Cardiac fibroblast (primary cell): ENCODE measurements around the gene TMEM222.
A peak's percentile ranks its signal among the peaks of the same experiment; 100 is the strongest.

Experiments
- DNase-seq, 2 donors: peaks; one replicate each; pipeline versions ENCODE4 v3.0.0 to v3.0.0-alpha.2; 2010; ENCODE audit warnings: low read depth in 2 of 2
- H3K4me3 ChIP-seq, 2 donors: replicated peaks in 1 of 2; 1 replicate in 1 of 2; 2 replicates in 1 of 2; pipeline ENCODE4 v1.5.1; 2011; ENCODE audit warnings: low read depth in 2 of 2, low read length in 2 of 2, mild to moderate bottlenecking in 2 of 2, moderate library complexity in 1 of 2
- CTCF ChIP-seq: IDR thresholded peaks from one replicate; pipeline ENCODE4 v1.5.1; 2011; ENCODE audit warnings: low read depth, mild to moderate bottlenecking, low read length, inconsistent platforms

Gene TMEM222

GRCh38 chr1:27367160-27367650 is 45.2 kb downstream of the TMEM222 start:
- DNase-seq: no peak
- TF ChIP-seq CTCF: no peak
- H3K4me3 ChIP-seq: peak overlapping the region; percentile 73 to 78

- peak; percentile 29 for TF ChIP-seq CTCF
- DNase-seq: peak; percentile 47 to 57
Measured at GRCh38 chr1:27368869-27369582, 47.1 kb downstream of the TMEM222 start.

GRCh38 chr1:27372022-27372807 is 50.3 kb downstream of the TMEM222 start:
- no peak overlapping the region for H3K4me3 ChIP-seq
- TF ChIP-seq CTCF: no peak
- DNase-seq: peak in 1 of 2 donors; percentile 28

More at GRCh38 chr1:27368869-27369582, 47.1 kb downstream of the TMEM222 start:
- no peak overlapping the region for H3K4me3 ChIP-seq

- H3K4me3 ChIP-seq: no peak overlapping the region
- no peak for DNase-seq
- TF ChIP-seq CTCF: peak; percentile 36
Measured at GRCh38 chr1:27372808-27373690, 51.1 kb downstream of the TMEM222 start.

GRCh38 chr1:27374362-27375086 is 52.6 kb downstream of the TMEM222 start, which contains the start of gene FCN3:
TSS of gene FCN3 (minus strand) at chr1:27374824. CDS start at chr1:27374818, 6 bp downstream.
- DNase-seq: no peak
- no peak within 1 kb of the TSS for H3K4me3 ChIP-seq
- no peak for TF ChIP-seq CTCF
